DMS153 treated with DMSO at 0.1 percent for 48 hours (cell line): ENCODE results near the gene JMJD7.

Source experiments
- DNase-seq: peaks from one replicate; lab custom pipeline; 2025; ENCODE audit not compliant: unreplicated experiment; lab: John Stamatoyannopoulos, UW

The JMJD7 gene

GRCh38 chr15:41861736-41862356, 34.0 kb downstream of the JMJD7 start:
- no peak for DNase-seq

- DNase-seq: peak; percentile 36
These were observed 34.7 kb downstream of the JMJD7 start for GRCh38 chr15:41862515-41863116.

- DNase-seq: no peak
These were observed 37.7 kb downstream of the JMJD7 start for GRCh38 chr15:41865490-41866055.

- no peak for DNase-seq
These were observed 38.4 kb downstream of the JMJD7 start for GRCh38 chr15:41866263-41866703.

- no peak for DNase-seq
These were observed 39.1 kb downstream of the JMJD7 start for GRCh38 chr15:41866872-41867579.

- DNase-seq: no peak
These were observed 40.4 kb downstream of the JMJD7 start for GRCh38 chr15:41868321-41868720.

- DNase-seq: no peak
These were observed 42.1 kb downstream of the JMJD7 start for GRCh38 chr15:41869770-41870688.

GRCh38 chr15:41870689-41871081, 42.8 kb downstream of the JMJD7 start:
- no peak for DNase-seq

GRCh38 chr15:41871175-41871905, 43.4 kb downstream of the JMJD7 start:
- no peak for DNase-seq

- DNase-seq: no peak
These were observed 44.4 kb downstream of the JMJD7 start for GRCh38 chr15:41872166-41872747.

- no peak for DNase-seq
These were observed 45.8 kb downstream of the JMJD7 start for GRCh38 chr15:41873711-41874110.

- DNase-seq: no peak
These were observed 46.8 kb downstream of the JMJD7 start for GRCh38 chr15:41874736-41875135.

- DNase-seq: no peak
These were observed 48.1 kb downstream of the JMJD7 start for GRCh38 chr15:41876007-41876406.

GRCh38 chr15:41876689-41877088, 48.8 kb downstream of the JMJD7 start:
- no peak for DNase-seq

- no peak for DNase-seq
These were observed 49.9 kb downstream of the JMJD7 start for GRCh38 chr15:41877631-41878354.

GRCh38 chr15:41878355-41878699, 50.4 kb downstream of the JMJD7 start:
- DNase-seq: no peak

- no peak for DNase-seq
These were observed 51.5 kb downstream of the JMJD7 start for GRCh38 chr15:41879321-41879845.

- DNase-seq: no peak
These were observed 52.4 kb downstream of the JMJD7 start for GRCh38 chr15:41880156-41880877.
